H1 (cell line): Measurements from ENCODE around the gene RERE. TPM values are rescaled to one million over a fixed set of nuclear protein-coding genes. Genes with fewer than 3 reads are reported as not detected.

Source experiments
- KDM1A ChIP-seq: fragments of 200-600, 300-600 bp; sonication (generic); IDR thresholded peaks from 2 replicates; pipeline ENCODE4 v1.7.1; 2016; ENCODE audit warnings: mild to moderate bottlenecking, low read length, borderline replicate concordance
- POU5F1 ChIP-seq: IDR thresholded peaks from 2 replicates; pipeline ENCODE4 v1.6.1; 2011; ENCODE audit warnings: low read depth, mild to moderate bottlenecking, low read length, moderate library complexity
- TAF7 ChIP-seq: optimal IDR thresholded peaks from 2 replicates; pipeline ENCODE3; 2011; ENCODE audit warnings: low read depth, mild to moderate bottlenecking, inconsistent platforms, low read length, moderate library complexity, borderline replicate concordance
- ZNF274 ChIP-seq: IDR thresholded peaks from 2 replicates; pipeline ENCODE4 v1.7.0; 2012; ENCODE audit warnings: low read length, borderline replicate concordance; ENCODE audit errors: extremely low read depth
- polyA plus RNA-seq, 7 experiments: library from polyadenylated mRNA; depleted of rRNA in 3 of 7; stranded (reverse) in 5 of 7; unstranded in 2 of 7; fragments of >200 nt in 5 of 7; fragments of 200-250 nt in 2 of 7; gene quantifications; 1 replicate in 5 of 7; 2 replicates in 1 of 7; 4 replicates in 1 of 7; pipeline versions ENCODE4 v1.2.1 to v1.2.3, GENCODE V29; 2011 to 2013; ENCODE audit warnings: missing spikeins in 2 of 7, mixed read lengths in 2 of 7
- total RNA-seq: library from RNA; stranded (reverse); fragmentation: NEBNext Ultra II Directional; extraction: Animal tissue kit (Norgen Biotek cat#: 25700); gene quantifications from 2 replicates; pipeline ENCODE4 v1.2.1, GENCODE V29; 2021

RERE gene
- total and polyA plus RNA-seq, 2 of the 8 experiments (the other 6 are each of a cell fraction or from before 2014, with no cell fraction given) = 15.3 to 142 TPM

GRCh38 chr1:8839990-8840389 lies 22.6 kb upstream of the RERE start (continued):
- TF ChIP-seq TAF7 (no peak), ZNF274 (no peak), POU5F1 (no peak), KDM1A (no peak)
